DOHH2 (cell line): ENCODE data around the gene LARGE1.

Source experiments
- EZH2phosphoT487 ChIP-seq: fragments of 200-600 bp; sonication (generic); IDR thresholded peaks from 2 replicates; pipeline ENCODE4 v1.6.1; 2017; ENCODE audit warnings: borderline replicate concordance, mild to moderate bottlenecking, antibody characterized with exemption, low read length, moderate library complexity, mixed read lengths
- TF ChIP-seq, protein P1 (sequence below): fragments of 200-600 bp; sonication (generic); IDR thresholded peaks from one replicate; pipeline ENCODE4 v1.5.1; 2014; ENCODE audit warnings: antibody characterized with exemption, mild to moderate bottlenecking, low read depth, low read length; ENCODE audit not compliant: poor library complexity, severe bottlenecking

DNA sequence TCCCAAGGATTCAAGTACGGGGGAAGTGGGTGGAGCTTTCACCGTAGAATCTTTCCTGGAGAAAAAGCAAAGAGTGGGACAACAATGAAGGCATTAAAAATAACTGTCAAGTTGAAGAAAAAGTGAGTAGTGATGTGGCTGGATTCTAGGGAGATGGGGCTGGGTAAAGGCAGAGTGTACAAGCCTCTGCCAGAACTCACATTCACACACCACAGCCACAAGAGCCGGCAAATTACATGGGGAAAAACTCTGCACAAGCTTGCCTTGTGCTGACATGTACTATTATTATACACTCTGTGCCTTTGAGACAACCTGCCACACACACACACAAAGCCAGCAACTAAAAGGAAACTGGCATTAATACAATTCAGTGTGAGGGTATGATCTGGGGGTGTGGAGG lies 182.6 kb downstream of the LARGE1 start:
- TF ChIP-seq, protein P1, sequence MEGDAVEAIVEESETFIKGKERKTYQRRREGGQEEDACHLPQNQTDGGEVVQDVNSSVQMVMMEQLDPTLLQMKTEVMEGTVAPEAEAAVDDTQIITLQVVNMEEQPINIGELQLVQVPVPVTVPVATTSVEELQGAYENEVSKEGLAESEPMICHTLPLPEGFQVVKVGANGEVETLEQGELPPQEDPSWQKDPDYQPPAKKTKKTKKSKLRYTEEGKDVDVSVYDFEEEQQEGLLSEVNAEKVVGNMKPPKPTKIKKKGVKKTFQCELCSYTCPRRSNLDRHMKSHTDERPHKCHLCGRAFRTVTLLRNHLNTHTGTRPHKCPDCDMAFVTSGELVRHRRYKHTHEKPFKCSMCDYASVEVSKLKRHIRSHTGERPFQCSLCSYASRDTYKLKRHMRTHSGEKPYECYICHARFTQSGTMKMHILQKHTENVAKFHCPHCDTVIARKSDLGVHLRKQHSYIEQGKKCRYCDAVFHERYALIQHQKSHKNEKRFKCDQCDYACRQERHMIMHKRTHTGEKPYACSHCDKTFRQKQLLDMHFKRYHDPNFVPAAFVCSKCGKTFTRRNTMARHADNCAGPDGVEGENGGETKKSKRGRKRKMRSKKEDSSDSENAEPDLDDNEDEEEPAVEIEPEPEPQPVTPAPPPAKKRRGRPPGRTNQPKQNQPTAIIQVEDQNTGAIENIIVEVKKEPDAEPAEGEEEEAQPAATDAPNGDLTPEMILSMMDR, result no peak
- no peak for TF ChIP-seq EZH2phosphoT487
